H1 (cell line): Measurements from ENCODE around the gene CCDC91. TPM values are rescaled to one million over a fixed set of nuclear protein-coding genes. Genes with fewer than 3 reads are reported as not detected.

Source experiments
- CTCF ChIA-PET: fragments of 300-600 bp; sonication (Branson Sonifier 250); formaldehyde crosslinking; loops from one replicate; lab custom pipeline; 2021; ENCODE audit not compliant: partially characterized antibody; lab: Charles Lee
- POLR2A ChIA-PET: fragments of 300-600 bp; sonication (Branson Sonifier 250); formaldehyde crosslinking; loops from one replicate; lab custom pipeline; 2021; ENCODE audit warnings: inconsistent platforms; ENCODE audit not compliant: partially characterized antibody; lab: Charles Lee
- DNase-seq, 2 experiments: peaks; one replicate each; pipeline versions ENCODE4 v3.0.0 to v3.0.0-alpha.2; 2010 to 2022; ENCODE audit warnings: low spot score in 2 of 2, low read depth in 1 of 2, mixed read lengths in 1 of 2
- FAIRE-seq: peaks from 2 replicates; lab custom pipeline; 2011; peaks lifted over from hg19 to GRCh38; lab: Jason Lieb, UNC
- H2AFZ ChIP-seq: 2 replicates; pipeline ENCODE4 v1.8.1; 2012; ENCODE audit warnings: low read length, inconsistent platforms
- H2AK5ac ChIP-seq: 2 replicates; pipeline ENCODE4 v1.6.1; 2013; ENCODE audit warnings: low read depth, low read length
- H2BK120ac ChIP-seq: replicated peaks from 2 replicates; pipeline ENCODE3; 2013; ENCODE audit warnings: low read depth, low read length, inconsistent platforms
- H2BK12ac ChIP-seq: 2 replicates; pipeline ENCODE4 v1.6.1; 2013; ENCODE audit warnings: low read depth, low read length
- H2BK15ac ChIP-seq: 2 replicates; pipeline ENCODE4 v1.6.1; 2013; ENCODE audit warnings: low read length
- H2BK20ac ChIP-seq: 2 replicates; pipeline ENCODE4 v1.6.1; 2013; ENCODE audit warnings: low read length
- H2BK5ac ChIP-seq: 2 replicates; pipeline ENCODE4 v1.6.1; 2013; ENCODE audit warnings: low read depth, low read length
- H3K14ac ChIP-seq: 2 replicates; pipeline ENCODE4 v1.6.1; 2013; ENCODE audit warnings: inconsistent platforms; ENCODE audit not compliant: insufficient read length
- H3K18ac ChIP-seq: 2 replicates; pipeline ENCODE4 v1.6.1; 2013; ENCODE audit warnings: low read length; ENCODE audit errors: extremely low read depth
- H3K23ac ChIP-seq: 2 replicates; pipeline ENCODE4 v1.6.1; 2013; ENCODE audit warnings: inconsistent platforms; ENCODE audit not compliant: insufficient read length
- H3K23me2 ChIP-seq: 2 replicates; pipeline ENCODE4 v1.6.1; 2013; ENCODE audit warnings: low read depth, low read length
- H3K27ac ChIP-seq: 2 replicates; pipeline ENCODE4 v1.6.1; 2011; ENCODE audit warnings: low read depth, low read length, inconsistent platforms
- H3K27me3 ChIP-seq, 4 experiments: replicated peaks in 1 of 4; 1 replicate in 1 of 4; 2 replicates in 3 of 4; pipeline versions ENCODE4 v1.6.1 to v1.8.1; 2011 to 2013; ENCODE audit warnings: low read length in 3 of 4, mild to moderate bottlenecking in 3 of 4, inconsistent platforms in 2 of 4, mixed read lengths in 2 of 4, moderate library complexity in 1 of 4; ENCODE audit not compliant: control insufficient read depth in 3 of 4, insufficient read depth in 3 of 4; ENCODE audit errors: extremely low read depth in 1 of 4
- H3K36me3 ChIP-seq, 4 experiments: 2 replicates each; pipeline versions ENCODE4 v1.6.1 to v1.8.1; 2011 to 2013; ENCODE audit warnings: mild to moderate bottlenecking in 4 of 4, low read length in 3 of 4, moderate library complexity in 2 of 4, control low read depth in 1 of 4, inconsistent platforms in 1 of 4; ENCODE audit not compliant: insufficient read depth in 4 of 4, control insufficient read depth in 2 of 4
- H3K4ac ChIP-seq: replicated peaks from 2 replicates; pipeline ENCODE3; 2013; ENCODE audit warnings: low read length, low read depth, mixed read lengths, inconsistent platforms; ENCODE audit not compliant: insufficient read length
- H3K4me1 ChIP-seq, 4 experiments: replicated peaks in 1 of 4; 1 replicate in 1 of 4; 2 replicates in 3 of 4; pipeline versions ENCODE4 v1.6.1 to v1.8.1; 2011 to 2013; ENCODE audit warnings: low read length in 3 of 4, inconsistent platforms in 2 of 4, mixed read lengths in 1 of 4; ENCODE audit not compliant: insufficient read depth in 4 of 4, control insufficient read depth in 3 of 4
- H3K4me2 ChIP-seq, 2 experiments: 2 replicates each; pipeline versions ENCODE4 v1.6.1 to v1.8.1; 2011 to 2013; ENCODE audit warnings: low read depth in 2 of 2, low read length in 2 of 2, control low read depth in 1 of 2, inconsistent platforms in 1 of 2, mild to moderate bottlenecking in 1 of 2; ENCODE audit not compliant: insufficient read depth in 1 of 2
- H3K4me3 ChIP-seq, 4 experiments: fragments of 200-600, 300-600 bp in 1 of 4; sonication (generic), shearing (Covaris generic), sonication (Bioruptor Twin) in 1 of 4; 2 replicates each; pipeline versions ENCODE4 v1.5.1 to v1.8.1; 2011 to 2016; ENCODE audit warnings: low read length in 4 of 4, low read depth in 3 of 4, control low read depth in 2 of 4, inconsistent platforms in 2 of 4, mild to moderate bottlenecking in 2 of 4, mixed read lengths in 1 of 4, moderate library complexity in 1 of 4; ENCODE audit not compliant: insufficient read depth in 2 of 4; ENCODE audit errors: extremely low read depth in 1 of 4
- H3K56ac ChIP-seq: replicated peaks from 2 replicates; pipeline ENCODE3; 2013; ENCODE audit warnings: low read depth, mild to moderate bottlenecking, mixed read lengths, low read length, inconsistent platforms; ENCODE audit not compliant: insufficient read length
- H3K79me1 ChIP-seq: 2 replicates; pipeline ENCODE4 v1.6.1; 2013; ENCODE audit warnings: low read depth, low read length, control low read depth
- H3K79me2 ChIP-seq, 2 experiments: 2 replicates each; pipeline versions ENCODE4 v1.6.1 to v1.8.1; 2012 to 2013; ENCODE audit warnings: low read length in 2 of 2, mild to moderate bottlenecking in 2 of 2, inconsistent platforms in 1 of 2; ENCODE audit not compliant: insufficient read depth in 2 of 2, control insufficient read depth in 1 of 2
- H3K9ac ChIP-seq, 4 experiments: replicated peaks in 1 of 4; 1 replicate in 1 of 4; 2 replicates in 3 of 4; pipeline versions ENCODE4 v1.6.1 to v1.8.1; 2011 to 2013; ENCODE audit warnings: low read depth in 3 of 4, low read length in 3 of 4, control low read depth in 2 of 4, mild to moderate bottlenecking in 2 of 4, moderate library complexity in 2 of 4, inconsistent platforms in 1 of 4; ENCODE audit errors: extremely low read depth in 1 of 4
- H3K9me3 ChIP-seq, 2 experiments: 2 replicates each; pipeline versions ENCODE4 v1.6.1 to v1.8.1; 2012 to 2013; ENCODE audit warnings: mild to moderate bottlenecking in 2 of 2, moderate library complexity in 2 of 2, control low read depth in 1 of 2, inconsistent platforms in 1 of 2, low read depth in 1 of 2, low read length in 1 of 2, mixed read lengths in 1 of 2; ENCODE audit not compliant: insufficient read depth in 2 of 2
- H4K20me1 ChIP-seq, 2 experiments: replicated peaks in 1 of 2; 2 replicates each; pipeline versions ENCODE3 to v1.8.1; 2011 to 2013; ENCODE audit warnings: inconsistent platforms in 2 of 2, low read length in 2 of 2, mild to moderate bottlenecking in 1 of 2; ENCODE audit not compliant: insufficient read depth in 2 of 2, control insufficient read depth in 1 of 2
- H4K5ac ChIP-seq: 2 replicates; pipeline ENCODE4 v1.6.1; 2013; ENCODE audit warnings: low read length, low read depth, mixed read lengths, inconsistent platforms; ENCODE audit not compliant: insufficient read length
- H4K8ac ChIP-seq: 2 replicates; pipeline ENCODE4 v1.8.0; 2013; ENCODE audit warnings: mild to moderate bottlenecking, moderate library complexity, low read length, inconsistent platforms; ENCODE audit not compliant: insufficient read depth; ENCODE audit errors: extremely low read depth
- H4K91ac ChIP-seq: replicated peaks from 2 replicates; pipeline ENCODE3; 2013; ENCODE audit warnings: low read length, mixed read lengths, inconsistent platforms; ENCODE audit not compliant: insufficient read length
- JUN ChIP-seq: IDR thresholded peaks from 2 replicates; pipeline ENCODE4 v1.6.1; 2011; ENCODE audit warnings: low read depth, mild to moderate bottlenecking, improper control_type of control experiment, low read length
- SP1 ChIP-seq: IDR thresholded peaks from 2 replicates; pipeline ENCODE4 v1.6.1; 2011; ENCODE audit warnings: low read depth, low read length
- polyA plus RNA-seq, 7 experiments: library from polyadenylated mRNA; depleted of rRNA in 3 of 7; stranded (reverse) in 5 of 7; unstranded in 2 of 7; fragments of >200 nt in 5 of 7; fragments of 200-250 nt in 2 of 7; gene quantifications; 1 replicate in 5 of 7; 2 replicates in 1 of 7; 4 replicates in 1 of 7; pipeline versions ENCODE4 v1.2.1 to v1.2.3, GENCODE V29; 2011 to 2013; ENCODE audit warnings: missing spikeins in 2 of 7, mixed read lengths in 2 of 7
- total RNA-seq: library from RNA; stranded (reverse); fragmentation: NEBNext Ultra II Directional; extraction: Animal tissue kit (Norgen Biotek cat#: 25700); gene quantifications from 2 replicates; pipeline ENCODE4 v1.2.1, GENCODE V29; 2021

Gene CCDC91
- total and polyA plus RNA-seq, 2 of the 8 experiments (the other 6 are each of a cell fraction or from before 2014, with no cell fraction given) = 8.6 to 23.1 TPM

DNA sequence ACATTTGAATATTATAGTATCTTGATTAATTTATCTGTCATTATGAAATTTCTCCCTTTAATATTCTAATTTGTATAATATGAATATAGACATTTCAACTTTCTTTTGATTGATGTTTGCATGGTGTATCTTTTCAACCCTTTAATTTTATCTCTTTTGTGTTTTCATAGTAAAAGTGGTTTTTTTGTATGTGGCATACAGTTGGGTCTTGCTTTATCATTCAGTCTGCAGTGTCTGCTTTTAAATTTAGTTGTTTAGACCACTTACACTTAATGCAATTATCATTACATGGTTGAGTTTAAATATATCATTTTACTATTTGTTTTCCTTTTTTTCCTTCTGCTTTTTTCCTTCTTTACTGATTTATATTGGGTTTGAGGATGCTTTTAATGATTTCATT, 29.6 kb downstream of the CCDC91 start:
- no peak overlapping the region for H4K5ac ChIP-seq
- no peak overlapping the region for H4K8ac ChIP-seq
- H3K79me2 ChIP-seq = peaks cover 0 to 93% of the 10 kb centered on the region in 2 experiments; a peak in 2 of 4 replicates
- H3K36me3 ChIP-seq = no peaks in the 10 kb centered on the region; a peak in 1 of 8 replicates
- H2BK20ac ChIP-seq = no peak overlapping the region
- H3K56ac ChIP-seq = no peak overlapping the region
- H4K20me1 ChIP-seq = no peaks in the 10 kb centered on the region
- H4K91ac ChIP-seq = no peak overlapping the region
- no peak overlapping the region for H2BK120ac ChIP-seq
- H3K23ac ChIP-seq = no peak overlapping the region
- H2BK15ac ChIP-seq = no peak overlapping the region
- no peaks in the 10 kb centered on the region; the same call in 1 of the 2 replicates for H3K79me1 ChIP-seq
- no peak overlapping the region for H3K4me3 ChIP-seq
- no peaks in the 10 kb centered on the region for H3K27me3 ChIP-seq
- no peak overlapping the region for H2BK5ac ChIP-seq
- no peak overlapping the region for H3K27ac ChIP-seq
- peaks cover 0 to 8% (median 2%) of the 10 kb centered on the region in 4 experiments; a peak in 2 of 7 replicates for H3K4me1 ChIP-seq
- DNase-seq (no peak), FAIRE-seq (no peak)
- ChIA-PET POLR2A (no interaction called here), CTCF (no interaction called here)
- TF ChIP-seq JUN (no peak), SP1 (no peak)
- no peak overlapping the region for H2AK5ac ChIP-seq
- H3K18ac ChIP-seq = no peak overlapping the region
- H2BK12ac ChIP-seq = no peak overlapping the region
- no peak overlapping the region for H3K4me2 ChIP-seq
- no peak overlapping the region for H2AFZ ChIP-seq
- H3K9me3 ChIP-seq = peaks cover 0 to 7% of the 10 kb centered on the region in 2 experiments; a peak in 2 of 4 replicates
- H3K14ac ChIP-seq = no peak overlapping the region
- H3K23me2 ChIP-seq = no peaks in the 10 kb centered on the region; the same call in 1 of the 2 replicates
- H3K9ac ChIP-seq = no peak overlapping the region
- H3K4ac ChIP-seq = no peak overlapping the region
